DMS 273 treated with DMSO at 0.1 percent for 48 hours (cell line): Measurements from ENCODE around the gene EXTL1.
A peak's percentile ranks its signal among the peaks of the same experiment; 100 is the strongest.
"Not testable (repeated sequence)": the region's sequence is repeated elsewhere in the genome, so short reads cannot be mapped to it uniquely, and the experiment has no call there.

ENCODE experiments used
- DNase-seq: peaks from one replicate; lab custom pipeline; 2025; lab: John Stamatoyannopoulos, UW

EXTL1 gene

GRCh38 chr1:26021647-26022403 lies at the start of gene EXTL1:
TSS of gene EXTL1 (plus strand) at chr1:26021775. CDS start at chr1:26022647, 872 bp downstream.
- peak; percentile 90 for DNase-seq

- DNase-seq, result no peak
Observed at GRCh38 chr1:25971811-25972180, 49.8 kb upstream of the EXTL1 start.

GRCh38 chr1:25973610-25974321 lies 47.8 kb upstream of the EXTL1 start:
- DNase-seq, result no peak

- DNase-seq, result no peak
Observed at GRCh38 chr1:25977801-25978200, 43.8 kb upstream of the EXTL1 start.

GRCh38 chr1:25978403-25978802 lies 43.2 kb upstream of the EXTL1 start:
- DNase-seq, result no peak

- no peak for DNase-seq
Observed at GRCh38 chr1:25979210-25979609, 42.4 kb upstream of the EXTL1 start.

GRCh38 chr1:25985171-25985570 lies 36.4 kb upstream of the EXTL1 start:
- DNase-seq, result no peak

GRCh38 chr1:25985670-25986069 lies 35.9 kb upstream of the EXTL1 start:
- no peak for DNase-seq

GRCh38 chr1:25986773-25987172 lies 34.8 kb upstream of the EXTL1 start:
- DNase-seq, result not testable (repeated sequence)

- DNase-seq, result peak; percentile 30
Observed at GRCh38 chr1:25987951-25988350, 33.6 kb upstream of the EXTL1 start.

- DNase-seq, result no peak
Observed at GRCh38 chr1:25989440-25990234, 31.9 kb upstream of the EXTL1 start.

- no peak for DNase-seq
Observed at GRCh38 chr1:25990251-25990650, 31.3 kb upstream of the EXTL1 start.

- no peak for DNase-seq
Observed at GRCh38 chr1:25990702-25991395, 30.7 kb upstream of the EXTL1 start.

GRCh38 chr1:25991937-25992688 lies 29.5 kb upstream of the EXTL1 start:
- peak; percentile 38 for DNase-seq

- DNase-seq, result no peak
Observed at GRCh38 chr1:25992689-25993171, 28.8 kb upstream of the EXTL1 start.

GRCh38 chr1:25993197-25993951 lies 28.2 kb upstream of the EXTL1 start:
- DNase-seq, result no peak

- no peak for DNase-seq
Observed at GRCh38 chr1:25994402-25995150, 27.0 kb upstream of the EXTL1 start.

- DNase-seq, result no peak
Observed at GRCh38 chr1:25996966-25997827, 24.4 kb upstream of the EXTL1 start.
